Nephron progenitor cell (in vitro differentiated cells): Measurements from ENCODE around the gene NPPC.
"Not testable (repeated sequence)": the region's sequence is repeated elsewhere in the genome, so short reads cannot be mapped to it uniquely, and the experiment has no call there.

Experiments
- DNase-seq: peaks from one replicate; pipeline ENCODE4 v3.0.0; 2021
- H3K27ac Mint-ChIP-seq: 2 replicates; pipeline ENCODE4 v1.8.0; 2021; ENCODE audit warnings: mild to moderate bottlenecking, moderate library complexity, mixed read lengths
- H3K27me3 Mint-ChIP-seq: 2 replicates; pipeline ENCODE4 v1.8.0; 2021; ENCODE audit warnings: mild to moderate bottlenecking, low read depth, mixed read lengths; ENCODE audit not compliant: poor library complexity
- H3K36me3 Mint-ChIP-seq: 2 replicates; pipeline ENCODE4 v1.8.0; 2021; ENCODE audit warnings: low read depth, mixed read lengths
- H3K4me1 Mint-ChIP-seq: 2 replicates; pipeline ENCODE4 v1.8.0; 2021; ENCODE audit warnings: mixed read lengths
- H3K4me3 Mint-ChIP-seq: 2 replicates; pipeline ENCODE4 v1.8.0; 2021; ENCODE audit warnings: mild to moderate bottlenecking, moderate library complexity, mixed read lengths
- H3K9me3 Mint-ChIP-seq: 2 replicates; pipeline ENCODE4 v1.8.0; 2021; ENCODE audit warnings: mild to moderate bottlenecking, moderate library complexity, mixed read lengths
- CTCF ChIP-seq: fragments of 200-600 bp; sonication (generic); IDR thresholded peaks from 2 replicates; pipeline ENCODE4 v1.5.0; 2021; ENCODE audit warnings: antibody characterized with exemption

Gene NPPC

GRCh38 chr2:231947694-231948093 is 21.5 kb upstream of the NPPC start:
- Mint-ChIP-seq H3K36me3 (no peaks in the 10 kb centered on the region), H3K27ac (no peak overlapping the region), H3K27me3 (peaks cover 18% of the 10 kb centered on the region), H3K4me1 (no peaks in the 10 kb centered on the region), H3K4me3 (no peak overlapping the region), H3K9me3 (peaks cover 8% of the 10 kb centered on the region)
- TF ChIP-seq CTCF, result no peak
- no peak for DNase-seq

DNA sequence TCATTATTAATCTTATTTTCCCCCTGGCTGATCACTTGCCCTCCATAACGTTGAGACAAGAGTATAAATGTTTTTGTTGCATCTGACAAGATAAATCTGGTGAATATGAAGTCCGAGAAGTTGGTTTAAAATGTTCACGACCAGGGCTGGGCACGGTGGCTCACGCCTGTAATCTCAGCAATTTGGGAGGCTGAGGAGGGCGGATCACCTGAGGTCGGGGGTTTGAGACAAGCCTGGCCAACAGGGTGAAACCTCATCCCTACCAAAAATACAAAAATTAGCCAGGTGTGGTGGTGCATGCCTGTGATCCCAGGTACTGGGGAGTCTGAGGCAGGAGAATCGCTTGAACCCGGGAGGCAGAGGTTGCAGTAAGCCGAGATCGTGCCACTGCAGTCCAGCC is 20.9 kb upstream of the NPPC start:
- H3K27ac Mint-ChIP-seq, H3K4me1 Mint-ChIP-seq, DNase-seq, H3K9me3 Mint-ChIP-seq, H3K36me3 Mint-ChIP-seq, H3K4me3 Mint-ChIP-seq: not testable (repeated sequence)
- H3K27me3 Mint-ChIP-seq, result peaks cover 18% of the 10 kb centered on the region

DNA sequence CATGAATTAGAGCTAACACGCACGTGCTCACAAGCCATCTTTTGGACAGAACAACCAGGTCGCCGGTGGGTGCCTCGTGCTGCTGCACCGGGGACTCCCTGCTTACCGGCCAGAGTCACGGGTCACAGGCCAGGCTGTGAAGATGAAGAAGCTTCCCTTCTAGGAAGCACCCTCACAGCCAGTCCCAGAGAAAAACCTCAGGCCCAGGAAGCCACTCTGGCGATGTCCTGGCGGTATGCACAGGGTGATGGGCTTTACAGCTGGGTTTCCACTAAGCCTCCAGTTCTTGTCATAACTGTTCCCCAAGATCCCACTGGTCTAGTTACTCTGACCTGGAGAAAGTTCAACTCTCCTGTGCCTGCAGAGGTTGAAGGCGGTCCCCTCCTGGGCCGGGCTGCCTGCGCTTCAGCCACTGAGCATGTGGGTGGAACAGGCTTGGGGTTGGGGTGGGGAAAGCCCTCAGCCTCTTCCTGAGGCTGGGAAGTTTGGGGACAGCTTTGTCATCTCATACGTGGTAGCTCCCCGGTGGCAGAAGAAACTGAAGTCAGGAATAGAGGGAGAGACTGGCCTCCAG is 20.1 kb upstream of the NPPC start:
- Mint-ChIP-seq H3K4me1 (no peaks in the 10 kb centered on the region), H3K36me3 (no peaks in the 10 kb centered on the region), H3K9me3 (peaks cover 8% of the 10 kb centered on the region), H3K27me3 (peaks cover 15% of the 10 kb centered on the region), H3K4me3 (no peak overlapping the region), H3K27ac (no peak overlapping the region)
- DNase-seq, result no peak
- TF ChIP-seq CTCF, result no peak

DNA sequence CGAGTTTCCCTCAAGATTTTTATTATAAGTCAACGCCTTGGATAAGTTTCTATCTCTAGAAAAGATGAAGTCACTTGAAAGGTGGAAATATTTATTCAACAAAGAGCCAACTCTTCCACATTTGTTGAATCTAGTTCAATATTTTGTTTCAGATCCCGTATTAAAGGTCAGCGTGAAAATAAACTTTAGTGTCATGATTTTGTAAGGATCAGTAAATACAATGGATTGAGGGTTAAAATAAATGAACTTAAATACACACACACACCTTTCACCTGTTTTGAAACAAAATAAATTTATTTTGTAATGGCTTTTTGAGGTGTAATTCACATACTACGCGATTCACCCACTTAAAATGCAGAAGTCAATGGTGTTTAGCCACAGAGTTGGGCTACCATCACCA is 16.0 kb upstream of the NPPC start:
- Mint-ChIP-seq H3K4me3 (no peak overlapping the region), H3K27ac (no peak overlapping the region)
- DNase-seq, result no peak

GRCh38 chr2:231941673-231942072 is 15.5 kb upstream of the NPPC start:
- Mint-ChIP-seq H3K36me3 (no peaks in the 10 kb centered on the region), H3K4me1 (peaks cover under 1% of the 10 kb centered on the region), H3K9me3 (no peaks in the 10 kb centered on the region), H3K27me3 (peaks cover 7% of the 10 kb centered on the region), H3K4me3 (no peak overlapping the region), H3K27ac (no peak overlapping the region)
- DNase-seq, result no peak
- no peak for TF ChIP-seq CTCF

More for the DNA sequence above, 16.0 kb upstream of the NPPC start:
- H3K4me1 Mint-ChIP-seq, result no peaks in the 10 kb centered on the region
- no peaks in the 10 kb centered on the region for H3K36me3 Mint-ChIP-seq
- H3K9me3 Mint-ChIP-seq, result no peaks in the 10 kb centered on the region
- peaks cover 11% of the 10 kb centered on the region for H3K27me3 Mint-ChIP-seq
- TF ChIP-seq CTCF, result no peak

- Mint-ChIP-seq H3K27me3 (peaks cover 7% of the 10 kb centered on the region), H3K36me3 (no peaks in the 10 kb centered on the region), H3K27ac (no peak overlapping the region), H3K4me1 (peaks cover 6% of the 10 kb centered on the region), H3K4me3 (no peak overlapping the region), H3K9me3 (no peaks in the 10 kb centered on the region)
- no peak for DNase-seq
- TF ChIP-seq CTCF, result no peak
These were observed 14.6 kb upstream of the NPPC start for GRCh38 chr2:231940795-231941194.
